KMS-11 (cell line): Measurements from ENCODE around the gene PRLHR.

Experiments
- H2AFZ ChIP-seq: fragments of 200-600 bp; sonication (generic); 2 replicates; pipeline ENCODE4 v1.6.1; 2016; ENCODE audit warnings: antibody characterized with exemption, mixed run types, low read depth
- H3K27ac ChIP-seq: fragments of 200-600 bp; sonication (generic); 2 replicates; pipeline ENCODE4 v1.6.1; 2016; ENCODE audit warnings: mild to moderate bottlenecking, mixed run types
- H3K27me3 ChIP-seq: fragments of 200-600 bp; sonication (generic); 2 replicates; pipeline ENCODE4 v1.6.1; 2017; ENCODE audit warnings: mild to moderate bottlenecking, low read depth, mixed run types, moderate library complexity; ENCODE audit not compliant: insufficient read depth
- H3K36me3 ChIP-seq: fragments of 200-600 bp; sonication (generic); 2 replicates; pipeline ENCODE4 v1.6.1; 2017; ENCODE audit warnings: mild to moderate bottlenecking, mixed run types; ENCODE audit not compliant: insufficient read depth
- H3K4me1 ChIP-seq: fragments of 200-600 bp; sonication (generic); 2 replicates; pipeline ENCODE4 v1.6.1; 2016; ENCODE audit warnings: mild to moderate bottlenecking, low read depth, mixed run types; ENCODE audit not compliant: poor library complexity, severe bottlenecking
- H3K4me2 ChIP-seq: fragments of 200-600 bp; sonication (generic); 2 replicates; pipeline ENCODE4 v1.7.0; 2016; ENCODE audit warnings: mild to moderate bottlenecking, mixed run types
- H3K4me3 ChIP-seq: fragments of 200-600 bp; sonication (generic); IDR thresholded peaks from 2 replicates; pipeline ENCODE4 v1.6.1; 2017; ENCODE audit warnings: low read depth, low read length, mixed read lengths; ENCODE audit not compliant: insufficient read depth
- H3K79me2 ChIP-seq: fragments of 200-600 bp; sonication (generic); 2 replicates; pipeline ENCODE4 v1.6.1; 2016; ENCODE audit warnings: low read depth, mixed run types; ENCODE audit not compliant: insufficient read depth
- H3K9ac ChIP-seq: fragments of 200-600 bp; sonication (generic); 2 replicates; pipeline ENCODE4 v1.6.1; 2016; ENCODE audit warnings: mild to moderate bottlenecking, mixed run types
- H4K20me1 ChIP-seq: fragments of 200-600 bp; sonication (generic); 2 replicates; pipeline ENCODE4 v1.6.1; 2016; ENCODE audit warnings: mild to moderate bottlenecking, mixed run types; ENCODE audit not compliant: insufficient read depth
- CTCF ChIP-seq: fragments of 200-600 bp; sonication (generic); conservative IDR thresholded peaks from 2 replicates; pipeline ENCODE4 v1.6.1; 2017; ENCODE audit warnings: low read depth, mild to moderate bottlenecking, antibody characterized with exemption, low read length, moderate library complexity, mixed read lengths

PRLHR gene

DNA sequence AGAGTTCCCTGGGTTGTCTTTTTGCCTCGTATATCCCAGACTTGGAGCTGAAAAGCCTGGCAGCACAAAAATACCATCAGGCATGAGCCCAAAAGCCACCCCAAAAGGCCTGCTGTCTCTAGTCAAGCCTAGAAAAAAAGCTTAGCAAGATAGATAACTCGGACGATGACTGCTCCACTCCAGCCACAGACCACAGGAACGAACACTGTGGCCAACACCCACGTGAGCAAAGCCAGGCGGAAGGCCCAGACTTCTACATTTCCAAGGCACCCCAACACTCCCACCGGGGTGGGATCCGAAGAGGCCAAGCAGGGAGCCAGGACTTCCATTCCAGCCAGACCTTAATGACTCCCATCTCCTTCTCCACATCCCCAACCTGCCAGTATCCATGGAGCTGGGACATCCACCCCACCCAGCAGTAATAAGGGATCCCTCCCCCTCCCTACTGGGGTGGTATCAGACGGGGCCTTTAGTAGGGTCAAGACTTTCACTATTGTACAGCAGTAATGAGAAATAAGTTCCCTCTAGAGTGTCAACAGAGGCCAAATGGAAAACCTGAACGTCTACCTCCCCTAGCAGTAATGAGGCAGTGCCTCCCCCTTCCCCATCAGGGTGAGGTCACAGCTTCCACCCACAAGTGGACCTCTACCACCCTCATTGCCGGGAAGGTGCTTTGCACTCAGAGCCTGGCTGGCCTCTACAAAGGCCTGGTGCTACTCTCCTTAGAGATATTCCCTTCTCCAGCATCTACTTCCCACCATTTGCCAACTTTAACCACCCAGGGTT, 23.0 kb downstream of the PRLHR start:
- no peaks in the 10 kb centered on the region for H4K20me1 ChIP-seq
- no peak overlapping the region for H3K9ac ChIP-seq
- TF ChIP-seq CTCF: no peak
- H3K36me3 ChIP-seq: no peaks in the 10 kb centered on the region
- H2AFZ ChIP-seq: no peak overlapping the region
- H3K4me3 ChIP-seq: no peak overlapping the region
- H3K27me3 ChIP-seq: no peaks in the 10 kb centered on the region
- no peaks in the 10 kb centered on the region for H3K79me2 ChIP-seq
- no peak overlapping the region for H3K27ac ChIP-seq
- no peak overlapping the region for H3K4me2 ChIP-seq
- H3K4me1 ChIP-seq: peaks cover 9% of the 10 kb centered on the region

GRCh38 chr10:118571123-118571522, 24.3 kb downstream of the PRLHR start:
- Histone ChIP-seq H2AFZ (no peak overlapping the region), H3K36me3 (no peaks in the 10 kb centered on the region), H3K27ac (no peak overlapping the region), H3K4me2 (no peak overlapping the region), H3K4me1 (peaks cover 9% of the 10 kb centered on the region), H3K79me2 (no peaks in the 10 kb centered on the region), H3K9ac (no peak overlapping the region), H3K27me3 (no peaks in the 10 kb centered on the region), H3K4me3 (no peak overlapping the region), H4K20me1 (no peaks in the 10 kb centered on the region)
- no peak for TF ChIP-seq CTCF

DNA sequence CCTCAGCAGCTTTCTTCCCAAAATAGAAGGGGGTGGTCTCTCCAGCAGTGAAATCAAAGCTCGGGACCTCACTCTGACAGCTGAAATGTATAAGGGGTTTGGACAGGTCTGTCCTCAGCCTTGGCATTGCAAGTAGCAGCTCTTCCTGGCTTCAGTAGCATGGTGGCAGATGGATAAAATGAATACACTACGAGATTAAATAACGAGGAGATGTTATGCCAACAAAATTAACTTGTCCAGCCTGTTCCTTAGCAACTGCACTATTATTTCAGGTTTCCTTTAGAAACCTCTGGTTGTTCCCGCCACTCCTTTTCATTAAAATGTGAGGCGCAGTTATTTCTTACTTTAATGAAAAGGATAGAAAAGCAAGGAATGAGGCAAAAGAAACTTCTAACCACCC, 24.9 kb downstream of the PRLHR start:
- Histone ChIP-seq H3K4me3 (no peak overlapping the region), H3K4me2 (no peak overlapping the region), H4K20me1 (no peaks in the 10 kb centered on the region), H3K9ac (no peak overlapping the region), H2AFZ (no peak overlapping the region), H3K27ac (no peak overlapping the region), H3K27me3 (no peaks in the 10 kb centered on the region), H3K79me2 (no peaks in the 10 kb centered on the region), H3K4me1 (peaks cover 9% of the 10 kb centered on the region), H3K36me3 (no peaks in the 10 kb centered on the region)
- no peak for TF ChIP-seq CTCF

- Histone ChIP-seq H3K27ac (no peak overlapping the region), H3K27me3 (no peaks in the 10 kb centered on the region), H3K36me3 (no peaks in the 10 kb centered on the region), H3K4me3 (no peak overlapping the region), H3K9ac (no peak overlapping the region), H2AFZ (no peak overlapping the region), H4K20me1 (no peaks in the 10 kb centered on the region), H3K4me2 (no peak overlapping the region), H3K4me1 (peaks cover 9% of the 10 kb centered on the region), H3K79me2 (no peaks in the 10 kb centered on the region)
- TF ChIP-seq CTCF: no peak
Measured at GRCh38 chr10:118569882-118570252, 25.6 kb downstream of the PRLHR start.
